GM18508 (cell line): Measurements from ENCODE around the gene RCVRN.

ENCODE experiments used
- ATAC-seq: cut with Tn5 transposase; IDR thresholded peaks from one replicate; pipeline ENCODE4 v1.9.1; 2021; ENCODE audit warnings: moderate number of reproducible peaks; ENCODE audit not compliant: insufficient read depth, unreplicated experiment

The RCVRN gene

GRCh38 chr17:9900044-9900594, 5.0 kb downstream of the RCVRN start:
- no peak for ATAC-seq

GRCh38 chr17:9899280-9900043, 5.6 kb downstream of the RCVRN start:
- no peak for ATAC-seq

- ATAC-seq, result no peak
Observed at GRCh38 chr17:9898812-9899211, 6.3 kb downstream of the RCVRN start.

- no peak for ATAC-seq
Observed at GRCh38 chr17:9897372-9897968, 7.6 kb downstream of the RCVRN start.

GRCh38 chr17:9895923-9896322, 9.1 kb downstream of the RCVRN start:
- no peak for ATAC-seq

GRCh38 chr17:9894231-9894630, 10.8 kb downstream of the RCVRN start:
- no peak for ATAC-seq

- no peak for ATAC-seq
Observed at GRCh38 chr17:9893411-9894012, 11.6 kb downstream of the RCVRN start.

- ATAC-seq, result no peak
Observed at GRCh38 chr17:9890124-9890523, 14.9 kb downstream of the RCVRN start.

- no peak for ATAC-seq
Observed at GRCh38 chr17:9887508-9887907, 17.6 kb downstream of the RCVRN start.

- ATAC-seq, result no peak
Observed at GRCh38 chr17:9886141-9886930, 18.7 kb downstream of the RCVRN start.

- no peak for ATAC-seq
Observed at GRCh38 chr17:9883451-9883850, 21.6 kb downstream of the RCVRN start.

GRCh38 chr17:9880582-9880999, 24.5 kb downstream of the RCVRN start:
- ATAC-seq, result no peak

GRCh38 chr17:9878786-9879525, 26.1 kb downstream of the RCVRN start:
- no peak for ATAC-seq

- no peak for ATAC-seq
Observed at GRCh38 chr17:9878356-9878755, 26.7 kb downstream of the RCVRN start.

- ATAC-seq, result no peak
Observed at GRCh38 chr17:9875441-9875840, 29.6 kb downstream of the RCVRN start.

GRCh38 chr17:9874722-9875121, 30.3 kb downstream of the RCVRN start:
- no peak for ATAC-seq

GRCh38 chr17:9872852-9873251, 32.2 kb downstream of the RCVRN start:
- no peak for ATAC-seq

- no peak for ATAC-seq
Observed at GRCh38 chr17:9868552-9868951, 36.5 kb downstream of the RCVRN start.

- ATAC-seq, result no peak
Observed at GRCh38 chr17:9865586-9865985, 39.5 kb downstream of the RCVRN start.

- ATAC-seq, result no peak
Observed at GRCh38 chr17:9862949-9863348, 42.1 kb downstream of the RCVRN start.
